Neuron (in vitro differentiated cells): ENCODE data around the gene AREG.
A peak's percentile ranks its signal among the peaks of the same experiment; 100 is the strongest.
"Not testable (repeated sequence)": the region's sequence is repeated elsewhere in the genome, so short reads cannot be mapped to it uniquely, and the experiment has no call there.

Experiments
- H2AFZ ChIP-seq: one replicate; pipeline ENCODE4 v1.6.1; 2013; ENCODE audit warnings: low read depth, mild to moderate bottlenecking, inconsistent platforms, low read length, moderate library complexity
- H3K27me3 ChIP-seq: one replicate; pipeline ENCODE4 v1.6.1; 2013; ENCODE audit warnings: low read length; ENCODE audit not compliant: insufficient read depth
- H3K36me3 ChIP-seq: one replicate; pipeline ENCODE4 v1.6.1; 2013; ENCODE audit warnings: low read length; ENCODE audit not compliant: insufficient read depth
- H3K4me1 ChIP-seq: one replicate; pipeline ENCODE4 v1.6.1; 2013; ENCODE audit warnings: low read length; ENCODE audit not compliant: insufficient read depth
- H3K4me3 ChIP-seq: 2 replicates; pipeline ENCODE4 v1.5.1; 2013; ENCODE audit warnings: mild to moderate bottlenecking, low read length, moderate library complexity
- H3K9me3 ChIP-seq: one replicate; pipeline ENCODE4 v1.6.1; 2013; ENCODE audit warnings: low read length

AREG gene

GRCh38 chr4:74444891-74445642, at the start of gene AREG:
Gene AREG, plus strand, starts transcription at chr4:74445136. Its CDS starts 210 bp downstream, at chr4:74445346.
- Histone ChIP-seq H3K4me3 (peak within 1 kb of the TSS; percentile 30), H3K4me1 (no peaks in the 10 kb centered on the region), H2AFZ (peak within 1 kb of the TSS; percentile 94), H3K36me3 (no peaks in the 10 kb centered on the region), H3K9me3 (no peaks in the 10 kb centered on the region), H3K27me3 (peaks cover 33% of the 10 kb centered on the region)

GRCh38 chr4:74395633-74396032, 49.3 kb upstream of the AREG start:
- Histone ChIP-seq H3K4me3 (no peak overlapping the region), H3K9me3 (no peaks in the 10 kb centered on the region), H3K27me3 (no peaks in the 10 kb centered on the region), H2AFZ (no peak overlapping the region), H3K36me3 (no peaks in the 10 kb centered on the region), H3K4me1 (no peaks in the 10 kb centered on the region)

- no peak overlapping the region for H3K4me3 ChIP-seq
- no peak overlapping the region for H2AFZ ChIP-seq
- no peaks in the 10 kb centered on the region for H3K4me1 ChIP-seq
- H3K36me3 ChIP-seq: no peaks in the 10 kb centered on the region
- no peaks in the 10 kb centered on the region for H3K27me3 ChIP-seq
- no peaks in the 10 kb centered on the region for H3K9me3 ChIP-seq
Measured at GRCh38 chr4:74397748-74398426, 47.0 kb upstream of the AREG start.

GRCh38 chr4:74398894-74399589, 45.9 kb upstream of the AREG start:
- H3K9me3 ChIP-seq, H3K4me1 ChIP-seq, H3K4me3 ChIP-seq, H3K27me3 ChIP-seq, H2AFZ ChIP-seq, H3K36me3 ChIP-seq: not testable (repeated sequence)

GRCh38 chr4:74400395-74400794, 44.5 kb upstream of the AREG start:
- no peak overlapping the region for H2AFZ ChIP-seq
- no peaks in the 10 kb centered on the region for H3K9me3 ChIP-seq
- no peaks in the 10 kb centered on the region for H3K4me1 ChIP-seq
- no peaks in the 10 kb centered on the region for H3K27me3 ChIP-seq
- no peaks in the 10 kb centered on the region for H3K36me3 ChIP-seq
- no peak overlapping the region for H3K4me3 ChIP-seq

GRCh38 chr4:74402692-74403456, 42.1 kb upstream of the AREG start:
- H3K4me3 ChIP-seq: no peak overlapping the region
- no peaks in the 10 kb centered on the region for H3K36me3 ChIP-seq
- no peaks in the 10 kb centered on the region for H3K9me3 ChIP-seq
- H2AFZ ChIP-seq: no peak overlapping the region
- no peaks in the 10 kb centered on the region for H3K27me3 ChIP-seq
- no peaks in the 10 kb centered on the region for H3K4me1 ChIP-seq

- Histone ChIP-seq H3K9me3 (no peaks in the 10 kb centered on the region), H3K4me1 (no peaks in the 10 kb centered on the region), H3K36me3 (no peaks in the 10 kb centered on the region), H2AFZ (no peak overlapping the region), H3K4me3 (no peak overlapping the region), H3K27me3 (no peaks in the 10 kb centered on the region)
Measured at GRCh38 chr4:74407891-74408290, 37.0 kb upstream of the AREG start.

- no peaks in the 10 kb centered on the region for H3K27me3 ChIP-seq
- no peak overlapping the region for H3K4me3 ChIP-seq
- H2AFZ ChIP-seq: no peak overlapping the region
- H3K36me3 ChIP-seq: no peaks in the 10 kb centered on the region
- no peaks in the 10 kb centered on the region for H3K9me3 ChIP-seq
- no peaks in the 10 kb centered on the region for H3K4me1 ChIP-seq
Measured at GRCh38 chr4:74408639-74409038, 36.3 kb upstream of the AREG start.

GRCh38 chr4:74410272-74410671, 34.7 kb upstream of the AREG start:
- H3K36me3 ChIP-seq: no peaks in the 10 kb centered on the region
- H3K4me1 ChIP-seq: no peaks in the 10 kb centered on the region
- H2AFZ ChIP-seq: no peak overlapping the region
- no peak overlapping the region for H3K4me3 ChIP-seq
- no peaks in the 10 kb centered on the region for H3K9me3 ChIP-seq
- H3K27me3 ChIP-seq: no peaks in the 10 kb centered on the region

GRCh38 chr4:74412225-74412624, 32.7 kb upstream of the AREG start:
- H2AFZ ChIP-seq: no peak overlapping the region
- no peaks in the 10 kb centered on the region for H3K4me1 ChIP-seq
- H3K27me3 ChIP-seq: no peaks in the 10 kb centered on the region
- H3K36me3 ChIP-seq: no peaks in the 10 kb centered on the region
- H3K9me3 ChIP-seq: no peaks in the 10 kb centered on the region
- H3K4me3 ChIP-seq: no peak overlapping the region

GRCh38 chr4:74413265-74413664, 31.7 kb upstream of the AREG start:
- Histone ChIP-seq H3K27me3 (no peaks in the 10 kb centered on the region), H2AFZ (no peak overlapping the region), H3K4me3 (no peak overlapping the region), H3K9me3 (no peaks in the 10 kb centered on the region), H3K4me1 (no peaks in the 10 kb centered on the region), H3K36me3 (no peaks in the 10 kb centered on the region)

GRCh38 chr4:74414149-74414809, 30.7 kb upstream of the AREG start:
- H3K9me3 ChIP-seq: no peaks in the 10 kb centered on the region
- no peaks in the 10 kb centered on the region for H3K4me1 ChIP-seq
- H2AFZ ChIP-seq: no peak overlapping the region
- no peak overlapping the region for H3K4me3 ChIP-seq
- H3K27me3 ChIP-seq: no peaks in the 10 kb centered on the region
- no peaks in the 10 kb centered on the region for H3K36me3 ChIP-seq
